HG03135 (cell line): ENCODE results near the gene CENPP.

Experiments used
- ATAC-seq: cut with Tn5 transposase; IDR thresholded peaks from one replicate; pipeline ENCODE4 v1.9.1; 2021; ENCODE audit warnings: mild to moderate bottlenecking, moderate library complexity; ENCODE audit not compliant: unreplicated experiment

Gene CENPP

GRCh38 chr9:92668746-92669526 is 343.2 kb downstream of the CENPP start:
- no peak for ATAC-seq

GRCh38 chr9:92669527-92669889 is 343.8 kb downstream of the CENPP start:
- ATAC-seq: peak; percentile 17
